Measurements from ENCODE around the gene ELAPOR1.

GRCh38 chr1:109109906-109110305 is 4.0 kb upstream of the ELAPOR1 start:
- TF ChIP-seq CTCF (IDR thresholded peaks at IDR 0.05) (no peak), POLR2A (IDR thresholded peaks at IDR 0.05) (no peak)

All from breast epithelium (tissue), 3 donors.